Fibroblast of pulmonary artery (primary cell): ENCODE measurements around the gene ANKRD34B.
"Not testable (repeated sequence)": the region's sequence is repeated elsewhere in the genome, so short reads cannot be mapped to it uniquely, and the experiment has no call there.

ENCODE experiments used
- DNase-seq: peaks from one replicate; pipeline ENCODE4 v3.0.0-alpha.2; 2010; ENCODE audit warnings: low read depth
- H3K4me3 ChIP-seq: replicated peaks from 2 replicates; pipeline ENCODE4 v1.5.1; 2011; ENCODE audit warnings: low read depth, mild to moderate bottlenecking, control low read depth, low read length, moderate library complexity
- CTCF ChIP-seq: IDR thresholded peaks from 2 replicates; pipeline ENCODE4 v1.5.1; 2011; ENCODE audit warnings: mild to moderate bottlenecking, control low read depth, low read length, inconsistent platforms; ENCODE audit errors: missing control alignments

The ANKRD34B gene

GRCh38 chr5:80591352-80591751, 21.3 kb upstream of the ANKRD34B start:
- no peak overlapping the region for H3K4me3 ChIP-seq
- DNase-seq = no peak
- TF ChIP-seq CTCF = no peak

GRCh38 chr5:80590766-80591165, 20.7 kb upstream of the ANKRD34B start:
- no peak for DNase-seq
- TF ChIP-seq CTCF = no peak
- H3K4me3 ChIP-seq = no peak overlapping the region

- H3K4me3 ChIP-seq = no peak overlapping the region
- TF ChIP-seq CTCF = no peak
- no peak for DNase-seq
Observed at GRCh38 chr5:80588858-80589540, 18.9 kb upstream of the ANKRD34B start.

GRCh38 chr5:80584770-80585169, 14.7 kb upstream of the ANKRD34B start:
- no peak for DNase-seq
- no peak overlapping the region for H3K4me3 ChIP-seq
- no peak for TF ChIP-seq CTCF

- not testable (repeated sequence) for H3K4me3 ChIP-seq, DNase-seq
Observed at GRCh38 chr5:80580291-80580690, 10.2 kb upstream of the ANKRD34B start.

GRCh38 chr5:80579050-80579449, 9.0 kb upstream of the ANKRD34B start:
- TF ChIP-seq CTCF = no peak
- no peak overlapping the region for H3K4me3 ChIP-seq
- no peak for DNase-seq

- TF ChIP-seq CTCF = no peak
- no peak overlapping the region for H3K4me3 ChIP-seq
- no peak for DNase-seq
Observed at GRCh38 chr5:80577707-80578106, 7.6 kb upstream of the ANKRD34B start.
